GM18858 (cell line): ENCODE data around the gene TRAF3.
"Not testable (repeated sequence)": the region's sequence is repeated elsewhere in the genome, so short reads cannot be mapped to it uniquely, and the experiment has no call there.

Experiments
- ATAC-seq: cut with Tn5 transposase; IDR thresholded peaks from one replicate; pipeline ENCODE4 v1.9.1; 2021; ENCODE audit not compliant: unreplicated experiment

The TRAF3 gene

GRCh38 chr14:102826751-102827675 lies 49.8 kb downstream of the TRAF3 start:
- no peak for ATAC-seq

- ATAC-seq: no peak
Measured at GRCh38 chr14:102827716-102828115, 50.5 kb downstream of the TRAF3 start.

GRCh38 chr14:102828151-102828550 lies 50.9 kb downstream of the TRAF3 start:
- no peak for ATAC-seq

- ATAC-seq: no peak
Measured at GRCh38 chr14:102829016-102829548, 51.8 kb downstream of the TRAF3 start.

- no peak for ATAC-seq
Measured at GRCh38 chr14:102830474-102831045, 53.3 kb downstream of the TRAF3 start.

GRCh38 chr14:102831163-102831804 lies 54.0 kb downstream of the TRAF3 start:
- ATAC-seq: no peak

- ATAC-seq: no peak
Measured at GRCh38 chr14:102833341-102833740, 56.1 kb downstream of the TRAF3 start.

DNA sequence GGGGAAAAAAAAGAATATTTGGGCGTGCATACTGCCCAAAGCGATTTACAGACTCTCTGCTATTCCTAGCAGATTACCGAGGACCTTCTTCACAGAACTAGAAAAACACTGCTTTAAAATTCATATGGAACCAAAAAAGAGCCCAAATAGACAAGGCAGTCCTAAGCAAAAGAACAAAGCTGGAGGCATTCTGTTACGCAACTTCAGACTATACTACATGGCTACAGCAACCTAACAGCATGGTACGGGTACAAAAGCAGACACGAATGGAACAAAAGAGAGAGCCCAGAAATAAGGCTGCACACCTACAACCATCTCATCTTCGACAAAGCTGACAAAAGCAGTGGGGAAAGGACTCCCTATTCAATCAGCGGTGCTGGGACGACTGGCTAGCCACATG lies 56.7 kb downstream of the TRAF3 start:
- ATAC-seq: no peak

DNA sequence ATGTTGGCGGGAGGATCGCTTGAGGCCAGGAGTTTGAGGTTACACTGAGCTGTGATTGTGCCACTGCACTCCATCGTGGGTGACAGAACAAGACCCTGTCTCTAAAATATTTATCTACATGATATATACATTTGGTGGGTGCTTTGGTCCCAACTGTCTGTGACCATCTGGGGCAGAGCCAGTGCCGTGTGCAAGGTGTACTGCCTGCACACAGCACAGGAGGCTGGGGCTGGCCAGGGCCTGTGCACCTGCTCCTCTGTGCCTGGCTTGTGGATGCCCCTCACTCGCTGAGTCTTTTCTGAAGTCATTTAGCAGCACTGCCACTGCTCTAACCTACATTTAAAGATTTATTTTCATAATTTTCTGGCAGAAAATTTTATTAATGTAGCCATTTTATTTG lies 58.7 kb downstream of the TRAF3 start:
- no peak for ATAC-seq

- ATAC-seq: not testable (repeated sequence)
Measured at GRCh38 chr14:102837120-102837519, 59.9 kb downstream of the TRAF3 start.

GRCh38 chr14:102838501-102838900 lies 61.3 kb downstream of the TRAF3 start:
- ATAC-seq: no peak

GRCh38 chr14:102840115-102840514 lies 62.9 kb downstream of the TRAF3 start:
- ATAC-seq: no peak

DNA sequence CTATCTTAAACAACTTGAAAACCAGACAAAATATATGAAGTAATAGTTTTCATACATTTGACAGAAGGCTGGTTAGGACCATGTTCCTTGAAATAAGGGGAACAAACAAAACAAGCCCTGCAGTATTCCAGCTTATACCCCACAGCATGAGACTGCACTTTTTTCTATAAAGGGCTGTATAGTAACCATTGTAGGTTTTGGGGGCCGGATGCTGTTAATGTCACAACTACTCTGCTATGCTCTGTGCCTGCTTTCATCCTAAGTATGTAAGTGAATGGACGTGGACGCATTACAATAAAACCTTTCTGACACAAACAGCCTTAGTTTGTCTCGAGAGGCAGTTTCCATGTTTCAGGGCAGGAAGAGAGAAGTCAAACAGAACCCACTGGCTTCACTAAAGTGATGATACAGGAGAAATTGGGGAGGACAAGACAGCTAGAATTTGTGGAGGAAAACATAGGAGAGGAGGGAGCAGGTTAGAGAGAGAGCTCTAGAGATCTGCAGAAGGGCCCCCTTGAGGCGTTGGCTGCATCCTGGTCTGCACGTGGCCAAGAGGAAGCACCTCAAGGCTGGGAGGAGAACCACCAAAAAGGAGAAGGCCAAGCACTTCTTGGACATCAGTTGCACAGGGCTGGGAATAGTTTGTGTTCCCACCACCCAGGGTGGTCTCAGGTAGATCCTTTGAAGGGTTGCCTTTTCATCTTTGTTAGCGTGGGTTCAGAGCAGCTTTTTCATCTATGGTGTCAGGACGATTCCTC lies 63.7 kb downstream of the TRAF3 start:
- no peak for ATAC-seq

- no peak for ATAC-seq
Measured at GRCh38 chr14:102848830-102849525, 71.7 kb downstream of the TRAF3 start.

DNA sequence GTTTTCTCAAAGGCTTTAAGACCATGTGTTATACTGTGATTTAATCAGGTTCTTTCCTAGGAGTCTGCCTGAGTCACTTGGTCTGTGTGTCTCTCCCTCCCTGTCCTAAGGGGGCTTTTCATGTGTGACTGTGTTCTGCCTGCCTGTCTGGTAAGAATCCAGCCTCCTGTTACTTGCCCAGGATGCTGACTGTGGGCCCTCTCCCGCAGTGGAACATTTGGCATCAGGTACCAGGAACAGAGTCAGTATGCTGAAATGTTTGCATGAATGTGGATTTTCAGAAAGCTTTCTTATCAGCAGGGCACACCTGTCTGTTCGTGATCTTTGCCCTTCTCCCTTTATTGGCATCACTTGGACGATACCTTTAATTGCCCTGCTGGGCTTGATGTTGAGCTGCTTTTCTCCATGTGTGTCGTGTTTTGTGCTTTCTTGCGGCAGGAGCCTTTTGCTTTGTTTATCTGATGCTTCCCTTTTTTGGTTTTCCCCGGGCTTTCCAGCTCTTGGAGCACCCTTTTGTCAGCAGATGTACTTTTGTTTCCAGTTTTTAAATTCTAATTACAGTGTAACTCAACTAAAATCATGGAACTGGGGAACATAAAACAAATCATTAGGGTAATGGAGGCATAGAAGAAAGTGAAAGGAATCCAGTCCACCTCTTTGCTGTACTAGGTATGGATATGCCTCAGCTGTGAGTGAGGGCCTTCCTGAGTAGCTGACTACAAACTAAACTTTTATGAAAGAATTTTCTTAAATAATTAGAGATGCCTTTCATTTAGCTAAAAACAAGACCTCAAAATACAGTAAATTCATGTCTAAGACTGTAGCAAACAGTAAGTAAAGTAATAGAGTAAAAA lies 72.5 kb downstream of the TRAF3 start:
- ATAC-seq: no peak

DNA sequence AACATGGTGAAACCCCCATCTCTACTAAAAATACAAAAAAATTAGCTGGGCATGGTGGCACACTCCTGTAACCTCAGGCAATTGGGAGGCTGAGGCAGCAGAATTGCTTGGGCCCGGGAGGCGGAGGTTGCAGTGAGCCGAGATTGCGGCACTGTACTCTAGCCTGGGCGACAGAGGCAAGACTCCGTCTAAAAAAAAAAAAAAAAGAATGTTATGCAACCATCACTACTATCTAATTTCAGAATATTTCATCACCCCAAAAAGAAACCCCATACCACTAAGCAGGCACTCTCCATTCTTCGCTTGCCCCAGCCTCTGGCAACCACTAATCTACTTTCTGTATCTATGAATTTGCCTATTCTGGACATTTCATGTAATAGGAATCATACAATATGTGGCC lies 76.4 kb downstream of the TRAF3 start:
- no peak for ATAC-seq

- ATAC-seq: no peak
Measured at GRCh38 chr14:102854091-102854703, 76.9 kb downstream of the TRAF3 start.

GRCh38 chr14:102856179-102856578 lies 78.9 kb downstream of the TRAF3 start:
- ATAC-seq: no peak

DNA sequence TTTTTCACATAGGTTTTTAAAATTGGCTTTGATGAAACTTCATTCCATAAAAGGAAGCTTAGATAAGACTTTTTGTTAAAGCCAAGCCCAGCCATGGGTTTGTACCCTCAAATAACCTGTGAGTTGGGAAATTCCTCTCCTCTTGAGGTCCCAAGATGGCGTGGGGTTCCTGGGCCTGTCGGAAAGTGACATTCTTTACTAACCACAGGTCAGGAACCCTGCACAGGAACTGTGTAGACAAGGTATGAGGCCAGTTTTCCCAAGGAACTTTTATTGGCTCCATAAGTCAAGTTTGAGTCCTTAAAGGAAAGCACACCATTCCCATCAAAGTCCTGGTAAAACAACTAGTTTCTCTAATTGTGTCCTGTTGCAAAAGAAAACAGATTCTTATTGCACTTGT lies 80.2 kb downstream of the TRAF3 start:
- ATAC-seq: no peak
